B cell (primary cell): Measurements from ENCODE around the gene TMEM129.

Source experiments
- CTCF ChIP-seq: fragments of 200-600 bp; IDR thresholded peaks from one replicate; pipeline ENCODE4 v1.8.0; 2022; ENCODE audit warnings: antibody characterized with exemption, mild to moderate bottlenecking
- EZH2 ChIP-seq: IDR thresholded peaks from 2 replicates; pipeline ENCODE4 v1.6.1; 2012; ENCODE audit warnings: borderline replicate concordance, low read depth, mild to moderate bottlenecking, moderate library complexity, low read length; ENCODE audit not compliant: insufficient read depth, poor library complexity, severe bottlenecking

- TF ChIP-seq CTCF, result no peak
- no peak for TF ChIP-seq EZH2
These were observed 45.4 kb downstream of the TMEM129 start for GRCh38 chr4:1675802-1676137.
